Activated T-cell treated with anti-CD3 and anti-CD28 coated beads for 48 hours (primary cell): ENCODE measurements around the gene EFCAB8.
"Not testable (repeated sequence)": the region's sequence is repeated elsewhere in the genome, so short reads cannot be mapped to it uniquely, and the experiment has no call there.

Experiments
- DNase-seq: peaks from one replicate; pipeline ENCODE4 v3.0.0-alpha.2; 2020; ENCODE audit warnings: low read depth

The EFCAB8 gene

DNA sequence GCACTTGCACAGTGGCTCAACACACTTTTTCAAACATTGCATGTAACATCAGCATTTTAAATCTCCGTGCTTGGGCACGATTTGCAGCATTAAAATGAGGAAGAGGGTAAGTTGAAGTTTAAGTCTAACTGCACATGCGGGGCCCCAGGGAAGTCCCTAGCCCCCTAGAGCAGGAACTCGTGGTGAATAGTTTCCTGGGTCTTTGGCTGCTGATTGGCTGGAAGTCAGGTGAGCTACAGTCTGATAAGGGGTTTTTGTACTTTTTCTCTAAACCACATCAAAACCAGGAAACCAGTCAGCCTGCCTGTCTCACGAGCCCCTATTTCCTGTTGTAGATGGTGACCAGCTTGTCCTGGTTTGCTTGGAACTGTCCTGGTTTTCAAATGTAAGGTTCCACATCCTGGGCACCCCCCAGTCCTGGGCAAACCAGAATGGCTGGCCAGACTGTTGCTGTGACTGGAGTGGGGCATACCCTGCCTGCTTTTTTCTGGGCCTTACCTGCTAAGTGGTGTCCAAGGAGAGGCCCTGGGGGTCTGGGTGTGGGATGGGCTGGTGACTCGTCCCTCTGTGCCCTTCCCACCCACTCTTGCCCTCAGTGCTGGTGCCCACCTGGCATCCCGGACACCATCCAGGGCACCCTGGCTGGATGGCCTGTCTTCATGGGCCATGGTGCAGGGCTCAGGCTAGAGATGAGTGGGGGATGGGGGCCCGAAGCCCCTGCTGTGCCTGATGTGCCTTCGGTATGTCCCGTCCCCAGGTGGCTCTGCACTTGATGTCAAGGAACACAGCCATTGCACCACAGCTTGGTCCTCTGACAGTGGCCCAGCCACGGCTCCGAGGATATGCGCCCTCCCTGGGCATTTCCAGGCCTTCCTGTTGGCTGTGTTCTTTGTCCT is 113.7 kb downstream of the EFCAB8 start:
- peak; percentile 66 for DNase-seq

DNA sequence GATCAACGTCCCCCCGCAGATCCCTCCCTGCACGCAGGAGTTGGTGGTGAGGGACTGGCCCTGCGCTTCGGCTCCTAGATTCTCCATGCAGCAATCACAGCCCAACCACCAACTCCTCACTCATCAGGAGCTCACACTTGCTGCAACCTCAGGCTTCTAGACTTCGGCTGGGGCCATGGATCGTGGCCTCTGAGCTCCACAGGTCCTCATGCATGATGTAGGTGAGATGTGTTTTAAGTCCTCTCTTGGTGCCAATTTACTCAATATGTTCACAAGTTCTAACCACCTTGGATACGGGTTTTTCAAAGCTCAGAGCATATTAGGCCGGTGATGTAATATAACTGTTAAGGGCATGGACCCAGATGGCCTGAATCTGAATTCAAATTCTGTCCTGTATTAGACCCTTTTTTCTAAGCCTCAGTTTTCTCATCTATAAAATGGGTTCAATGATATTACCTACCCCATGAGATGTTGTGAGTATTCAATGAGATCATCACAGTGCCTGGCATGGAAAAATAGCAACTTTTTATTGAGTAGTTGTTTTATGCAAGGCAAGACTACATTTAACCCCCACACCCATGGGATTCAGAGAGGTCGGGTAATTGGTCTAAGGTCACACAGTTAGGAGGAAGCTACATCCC is 114.5 kb downstream of the EFCAB8 start:
- DNase-seq = no peak

DNA sequence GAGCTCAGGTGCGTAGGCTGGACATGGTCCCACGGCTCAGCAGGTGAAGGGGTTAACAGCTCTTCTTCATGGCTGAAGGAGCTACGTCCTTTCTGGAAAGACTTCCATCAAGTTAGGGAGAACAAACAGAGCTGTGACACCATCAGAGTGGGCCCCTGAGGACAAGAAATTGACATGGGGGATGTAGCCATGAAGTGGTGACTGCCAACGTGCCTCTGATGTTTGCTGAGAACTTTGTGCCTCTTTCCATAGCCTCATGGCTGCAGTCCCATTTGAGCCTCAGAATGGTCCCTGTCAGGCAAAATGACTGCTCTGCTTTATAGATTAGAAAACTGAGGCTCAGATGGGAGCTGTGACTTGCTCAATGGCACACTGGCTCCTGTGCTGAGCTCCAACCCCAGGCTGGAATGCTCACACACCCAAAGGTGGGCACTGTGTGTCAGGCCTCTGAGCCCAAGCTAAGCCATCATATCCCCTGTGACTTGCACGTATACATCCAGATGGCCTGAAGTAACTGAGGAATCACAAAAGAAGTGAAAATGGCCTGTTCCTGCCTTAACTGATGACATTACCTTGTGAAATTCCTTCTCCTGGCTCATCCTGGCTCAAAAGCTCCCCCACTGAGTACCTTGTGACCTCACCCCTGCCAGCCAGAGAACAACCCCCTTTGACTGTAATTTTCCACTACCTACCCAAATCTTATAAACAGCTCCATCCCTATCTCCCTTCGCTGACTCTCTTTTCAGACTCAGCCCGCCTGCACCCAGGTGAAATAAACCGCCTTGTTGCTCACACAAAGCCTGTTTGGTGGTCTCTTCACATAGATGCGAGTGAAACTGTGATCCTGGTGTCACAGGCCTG is 115.7 kb downstream of the EFCAB8 start:
- DNase-seq = not testable (repeated sequence)

DNA sequence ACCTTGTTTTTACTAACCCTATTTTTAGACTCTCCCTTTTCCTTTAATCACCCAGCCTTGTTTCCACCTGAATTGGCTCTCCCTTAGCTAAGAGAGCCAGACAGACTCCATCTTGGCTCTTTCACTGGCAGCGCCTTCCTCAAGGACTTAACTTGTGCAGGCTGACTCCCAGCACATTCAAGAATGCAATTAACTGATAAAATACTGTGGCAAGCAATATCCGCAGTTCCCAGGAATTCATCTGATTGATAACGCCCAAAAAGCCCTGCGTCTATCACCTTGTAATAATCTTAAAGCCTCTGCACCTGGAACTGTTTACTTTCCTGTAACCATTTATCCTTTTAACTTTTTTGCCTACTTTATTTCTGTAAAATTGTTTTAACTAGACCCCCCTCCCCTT is 116.4 kb downstream of the EFCAB8 start:
- DNase-seq = not testable (repeated sequence)

DNA sequence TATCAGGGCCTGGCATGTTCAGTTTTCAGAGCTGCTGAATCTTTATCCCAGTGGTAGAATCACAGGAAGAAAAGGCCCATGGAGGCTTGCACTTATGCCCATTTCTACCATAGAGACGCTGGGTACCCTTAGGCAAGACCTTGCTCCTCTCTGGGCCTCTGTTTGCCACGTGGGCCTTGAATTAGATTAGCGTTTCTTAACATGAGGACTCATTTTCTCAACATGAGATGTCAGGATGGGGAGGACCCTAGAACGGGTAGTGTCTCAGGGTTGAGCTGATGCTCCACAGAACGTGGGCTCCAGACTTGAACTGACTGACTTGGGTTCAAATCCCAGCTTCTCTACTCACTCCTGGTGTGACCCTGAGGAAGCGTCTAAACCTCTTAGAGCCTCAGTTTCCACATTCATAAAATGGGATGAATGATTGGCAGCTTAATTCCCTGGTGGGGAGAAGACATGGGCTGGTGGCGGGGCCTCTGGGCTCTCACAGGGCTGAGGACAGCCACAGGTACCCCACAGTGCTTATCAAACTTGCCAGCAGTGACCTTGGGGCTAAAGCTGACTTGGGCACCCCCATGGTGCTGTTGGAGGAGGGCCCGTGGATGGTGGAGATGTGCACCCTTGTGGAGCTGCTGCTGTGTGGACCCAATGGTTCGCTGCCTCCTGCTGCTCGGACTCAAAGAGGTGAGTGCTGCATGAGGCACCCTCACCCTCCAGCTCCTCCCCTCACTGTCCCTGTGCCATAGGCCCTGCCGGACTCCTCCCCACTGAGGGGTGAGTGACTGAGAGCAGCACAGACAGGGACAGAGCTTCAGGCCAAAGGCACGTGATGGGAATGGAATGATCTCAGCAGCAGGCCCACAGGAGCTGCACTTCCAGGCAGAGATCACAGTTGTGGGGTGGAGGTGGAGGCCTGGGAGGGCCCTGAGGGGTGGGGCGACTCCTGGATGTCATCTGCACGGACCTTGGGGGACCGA is 117.3 kb downstream of the EFCAB8 start:
- DNase-seq = no peak

DNA sequence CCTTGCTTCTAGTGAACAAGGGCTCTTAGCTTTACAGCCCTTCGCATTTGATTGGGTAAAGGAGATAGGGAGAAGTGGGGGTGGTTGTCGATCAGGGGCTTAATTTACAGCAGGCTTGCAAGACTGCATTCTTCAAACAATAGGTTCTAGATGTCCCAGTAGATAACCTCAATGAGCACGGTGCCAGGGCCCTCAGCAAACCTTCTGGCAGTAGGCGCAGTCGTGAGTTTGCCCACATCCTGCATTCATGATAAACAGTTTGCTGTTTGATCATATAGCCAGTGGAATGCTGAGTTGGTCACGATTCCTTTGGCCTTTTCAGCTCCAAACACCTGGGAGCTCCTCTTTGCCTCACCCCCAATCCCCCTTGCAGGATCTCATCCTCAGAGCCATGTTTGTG is 118.0 kb downstream of the EFCAB8 start:
- no peak for DNase-seq

DNA sequence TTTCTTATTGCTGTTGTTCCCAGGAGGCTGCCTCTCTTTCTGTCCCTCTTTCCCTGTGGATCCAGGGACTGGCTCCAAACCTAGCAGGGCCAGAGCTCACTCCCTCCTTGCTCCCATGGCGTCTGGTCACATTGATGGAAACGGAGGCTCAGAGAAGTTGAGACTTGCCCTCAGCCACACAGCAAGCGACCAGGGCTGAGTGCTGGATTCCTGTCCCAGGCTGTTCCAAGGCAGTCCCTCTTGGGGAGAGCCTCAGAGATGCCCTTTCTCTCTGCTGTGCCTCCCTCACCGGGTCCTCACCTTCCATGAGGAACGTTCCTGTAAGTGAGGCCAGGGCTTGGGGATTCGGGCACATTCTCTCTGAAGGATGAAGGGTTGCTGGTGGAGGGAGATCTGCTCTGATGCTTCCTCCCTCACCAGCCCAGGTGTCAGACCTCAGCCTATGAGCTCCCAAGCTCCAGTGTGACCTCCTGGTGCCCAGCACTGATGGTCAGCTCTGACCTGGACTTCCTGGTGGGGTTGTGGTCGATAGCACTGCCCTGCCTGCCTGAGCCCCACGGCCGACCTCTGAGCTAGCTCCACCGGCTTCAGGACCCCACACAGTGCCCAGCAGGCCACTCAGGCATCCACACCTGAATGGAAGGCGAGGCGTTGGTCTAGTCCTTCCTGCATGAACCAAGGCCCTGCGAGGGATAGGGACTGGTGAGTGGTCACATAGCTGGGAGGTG is 118.7 kb downstream of the EFCAB8 start:
- no peak for DNase-seq

DNA sequence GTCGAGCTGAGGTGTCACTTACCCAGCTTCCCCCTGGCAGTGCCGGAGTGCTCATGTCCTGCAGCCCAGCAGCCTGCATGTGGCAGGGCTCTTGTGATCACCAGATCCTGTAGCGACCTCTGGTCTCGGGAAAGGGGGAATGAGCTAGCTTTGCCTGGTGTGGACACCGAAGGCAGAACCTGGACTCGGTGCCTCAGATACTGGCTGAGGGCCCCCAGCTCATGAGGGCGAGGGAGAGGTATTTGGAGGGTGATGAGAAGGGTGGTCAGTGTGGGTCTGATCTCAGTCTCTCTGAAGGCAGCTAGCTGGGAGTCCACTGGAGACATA is 119.2 kb downstream of the EFCAB8 start:
- no peak for DNase-seq

DNA sequence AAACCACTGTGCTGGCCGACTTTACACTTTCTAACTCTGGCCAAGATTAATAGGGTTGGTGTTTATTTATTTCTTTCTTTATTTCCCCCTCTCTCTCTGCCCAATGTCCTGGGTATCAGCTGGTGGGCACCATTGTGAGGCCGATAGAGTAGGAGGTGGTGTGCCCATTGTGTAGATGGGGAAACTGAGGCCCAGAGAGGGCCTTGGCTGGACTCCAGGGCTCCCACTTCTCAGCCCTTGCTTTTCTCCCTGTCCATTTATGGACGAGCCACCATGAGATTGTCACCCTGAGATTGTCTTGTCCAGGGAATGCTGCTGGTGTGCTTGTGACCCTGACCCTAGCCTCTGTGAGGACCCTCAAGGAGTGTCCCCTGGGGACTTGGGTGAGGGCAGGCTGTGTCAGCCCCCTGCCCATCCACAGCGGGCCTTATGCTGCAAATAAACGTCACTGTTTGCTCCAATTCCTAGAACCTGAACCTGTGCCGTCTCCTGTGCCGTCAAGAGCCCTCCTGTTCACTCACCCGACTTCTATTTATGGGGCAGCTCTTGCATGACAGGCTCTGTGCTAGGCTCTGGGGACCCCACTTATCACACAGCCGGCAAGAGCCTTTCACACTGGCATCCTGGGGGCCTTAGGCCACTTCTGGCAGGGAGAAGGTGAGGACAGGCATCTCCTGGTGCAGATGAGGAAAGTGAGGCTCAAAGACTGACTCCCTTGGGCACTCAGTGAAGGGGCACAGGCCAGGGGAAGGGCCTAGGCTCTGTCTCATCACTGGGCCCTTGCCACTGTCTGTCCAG is 120.7 kb downstream of the EFCAB8 start:
- DNase-seq = no peak

DNA sequence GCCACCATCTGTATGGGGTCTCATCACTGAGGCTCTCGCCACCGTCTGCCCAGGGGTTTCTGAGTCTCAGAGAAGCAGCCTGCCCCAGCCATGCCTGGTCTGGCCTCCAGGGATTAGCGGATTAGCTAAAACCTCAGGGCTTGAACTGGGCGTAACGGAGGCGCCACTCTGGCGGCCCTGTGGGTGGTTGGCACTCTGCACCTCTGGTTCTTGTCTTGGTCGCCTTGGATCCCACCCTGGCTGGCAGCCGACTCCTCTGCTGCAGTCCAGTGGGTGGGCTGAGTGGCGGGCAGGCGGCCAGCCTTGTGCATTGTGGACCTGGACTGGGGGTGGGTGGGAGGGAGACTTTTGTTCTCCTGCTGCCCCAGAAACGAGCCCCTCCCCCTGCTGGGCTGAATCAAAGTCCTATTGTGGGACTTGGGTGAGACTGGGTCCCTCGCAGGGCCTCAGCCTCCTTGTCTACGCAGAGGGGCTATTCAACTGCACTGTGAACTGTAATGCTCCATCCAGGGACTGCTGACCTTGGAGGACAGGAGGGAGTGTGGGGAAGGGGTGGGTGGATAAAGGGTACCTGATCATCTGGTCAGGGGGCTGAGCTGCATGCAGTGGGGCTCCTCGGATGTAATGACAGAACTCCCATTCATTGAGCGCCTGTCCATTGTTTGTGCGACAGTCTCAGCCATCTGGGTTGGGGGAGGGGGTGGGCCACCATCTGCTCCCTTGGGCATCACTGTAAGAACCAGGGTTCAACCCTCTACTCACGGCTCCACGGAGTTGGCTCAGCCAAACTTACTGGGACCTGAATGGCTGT is 121.6 kb downstream of the EFCAB8 start:
- no peak for DNase-seq

DNA sequence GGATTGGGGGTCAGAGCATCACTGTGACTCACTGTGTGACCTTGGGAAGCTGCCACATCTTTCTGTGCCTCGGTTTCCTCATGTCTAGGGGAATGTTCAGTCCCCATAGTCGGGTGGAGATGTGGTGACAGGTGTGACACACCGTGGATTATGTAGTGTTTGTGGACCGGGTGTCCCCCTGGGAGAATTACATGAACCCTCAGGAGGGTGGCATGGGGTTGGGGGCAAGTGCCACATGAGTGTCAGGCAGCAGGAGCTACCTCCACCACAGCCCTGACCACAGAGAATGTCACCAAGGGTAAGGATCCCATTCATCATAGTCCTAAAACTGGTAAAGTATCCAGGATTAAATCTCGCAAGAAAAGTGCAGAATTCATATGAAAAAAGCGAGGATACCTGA is 122.3 kb downstream of the EFCAB8 start:
- DNase-seq = no peak

DNA sequence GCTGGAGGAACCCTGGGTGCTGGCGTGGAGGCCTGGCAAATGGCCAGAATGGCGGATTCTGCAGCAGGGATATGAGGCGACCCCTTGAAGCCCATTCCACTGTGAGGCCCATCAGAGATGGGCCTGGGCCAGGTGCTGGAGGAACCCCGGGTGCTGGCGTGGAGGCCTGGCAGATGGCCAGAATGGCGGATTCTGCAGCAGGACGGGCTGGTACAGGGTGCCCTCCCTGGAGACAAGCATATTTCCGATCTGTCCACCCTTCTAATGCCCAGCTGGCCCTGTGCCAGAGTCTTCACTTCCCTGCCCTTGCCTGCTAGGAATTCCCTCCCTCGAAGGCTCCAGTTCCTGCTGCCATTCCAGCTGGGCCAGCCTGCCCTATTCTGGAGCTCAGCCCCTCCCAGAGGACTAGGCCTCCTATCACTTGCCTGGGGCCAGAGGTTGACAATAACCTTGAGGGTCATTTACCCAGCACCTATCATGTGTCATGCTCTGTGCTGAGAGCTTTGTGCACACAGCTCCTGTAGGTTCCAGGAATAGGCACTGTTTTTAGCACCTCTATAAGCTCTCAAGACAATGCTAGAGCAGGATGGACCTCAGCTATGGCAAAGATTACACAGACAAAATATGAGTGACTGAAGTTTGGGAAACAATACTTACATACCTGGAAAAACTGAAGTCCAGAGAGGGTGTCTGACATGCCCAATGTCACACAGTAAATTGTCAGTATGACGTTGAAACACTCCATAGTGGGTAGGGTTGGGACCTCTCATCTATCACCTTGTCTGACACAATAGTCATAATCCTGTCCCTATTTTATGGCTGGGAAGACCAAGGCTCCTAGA is 124.1 kb downstream of the EFCAB8 start:
- DNase-seq = no peak

DNA sequence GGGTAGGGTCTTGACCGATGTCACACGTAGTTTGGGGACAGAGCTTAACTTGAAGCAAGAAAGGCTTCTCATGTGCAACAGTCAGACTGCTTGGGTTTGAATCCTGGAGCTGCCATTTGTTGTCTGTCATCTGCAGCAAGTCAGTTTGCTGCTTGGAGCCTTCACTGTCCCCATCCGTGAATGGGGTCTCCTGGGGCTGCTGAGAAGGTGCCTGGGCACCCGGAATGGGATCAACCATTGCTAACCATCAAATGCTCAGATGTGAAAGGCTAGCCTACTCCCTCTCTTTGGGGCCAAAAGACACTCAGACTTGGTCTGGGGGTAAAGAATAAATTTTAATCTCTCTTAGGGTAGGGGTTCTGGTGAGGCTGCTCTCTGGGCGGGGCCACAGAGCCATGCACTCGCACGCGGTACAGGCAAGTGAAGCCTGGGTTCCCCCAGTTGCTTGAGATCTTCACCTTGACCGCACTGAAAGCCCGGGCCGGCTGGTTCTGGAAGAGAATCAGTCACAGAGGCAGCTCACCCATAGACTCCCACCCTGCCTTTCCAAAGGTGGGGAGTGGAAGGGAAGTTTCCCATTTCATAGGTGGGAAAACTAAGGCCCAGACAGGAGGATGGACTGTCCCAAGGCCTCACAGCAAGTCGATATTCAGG is 124.9 kb downstream of the EFCAB8 start:
- DNase-seq = no peak

DNA sequence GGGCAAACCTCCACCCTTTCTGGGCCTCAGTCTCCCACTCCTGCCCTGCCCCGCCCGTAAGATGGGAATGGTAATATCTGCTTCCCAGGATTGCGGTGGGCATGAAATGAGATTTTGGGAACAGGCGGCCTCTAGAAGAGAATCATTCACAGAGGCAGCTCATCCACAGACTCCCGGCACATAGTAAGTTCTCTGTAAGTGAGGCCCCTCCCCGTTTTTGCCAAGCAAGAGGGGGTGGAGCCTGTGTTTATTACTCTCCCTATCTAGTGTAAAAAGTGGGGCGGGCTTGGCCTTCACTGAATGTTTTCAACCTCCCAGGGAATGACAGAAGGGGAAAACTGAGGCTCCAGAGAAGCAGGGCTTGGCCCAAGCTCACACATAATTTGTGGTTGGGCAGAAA is 125.5 kb downstream of the EFCAB8 start:
- DNase-seq = no peak

DNA sequence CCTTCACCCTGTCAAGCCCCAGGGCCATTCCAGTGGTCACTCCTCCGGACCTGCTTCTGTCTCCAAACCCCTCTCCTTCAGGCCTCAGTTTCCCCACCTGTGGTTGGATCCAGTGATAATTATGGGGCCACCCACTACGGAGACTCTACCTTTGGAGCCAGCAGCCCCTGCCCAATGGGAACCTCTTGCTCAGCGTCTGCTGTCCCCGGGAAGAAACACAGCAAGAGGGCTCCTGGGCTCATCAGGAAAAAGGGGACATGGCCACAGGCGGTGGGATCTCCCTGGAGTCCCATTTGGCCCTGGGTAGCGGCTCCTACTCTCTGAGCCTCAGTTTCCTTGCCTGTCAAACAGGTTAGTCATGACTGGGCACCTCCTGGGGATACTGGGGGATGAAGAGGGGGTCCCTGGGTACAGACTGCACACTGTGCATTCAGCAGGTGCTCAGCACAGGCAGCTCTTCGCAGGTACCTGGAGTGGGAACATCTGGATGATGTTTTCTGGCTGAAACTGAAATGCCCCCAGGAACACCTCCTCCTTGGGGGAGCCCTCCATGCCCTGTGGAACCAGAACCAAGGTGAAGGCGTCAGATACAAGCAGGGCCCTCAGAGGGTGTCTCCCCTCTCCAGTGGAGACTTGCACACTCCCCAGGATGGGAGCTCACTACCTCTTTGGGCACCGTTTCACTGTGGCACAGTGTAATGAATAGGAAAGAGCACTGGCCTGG is 126.1 kb downstream of the EFCAB8 start:
- DNase-seq = no peak

DNA sequence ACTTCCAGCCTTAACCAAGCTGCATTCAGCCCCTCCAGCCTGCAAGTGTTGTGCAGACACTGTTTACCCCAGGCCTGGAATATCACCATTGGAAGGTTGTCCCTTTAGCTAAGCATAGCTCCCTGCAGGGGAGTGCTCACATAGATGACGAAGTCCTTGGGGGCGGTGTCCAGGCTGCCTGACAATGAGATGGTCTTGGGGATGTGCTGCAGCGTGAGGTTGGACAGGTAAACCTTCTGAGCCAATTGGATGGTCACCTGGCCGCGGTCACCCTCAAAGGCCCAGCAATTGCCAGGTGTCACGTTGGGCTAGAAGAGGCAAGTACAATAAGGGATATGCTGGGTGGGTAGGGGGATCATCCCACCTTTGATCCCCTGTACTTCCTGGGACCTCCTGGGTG is 126.9 kb downstream of the EFCAB8 start:
- DNase-seq = no peak
